HEK293 (cell line): ENCODE data around the gene UBB.

Experiments used
- ELK4 ChIP-seq: IDR thresholded peaks from 2 replicates; pipeline ENCODE4 v1.6.1; 2011; ENCODE audit warnings: mild to moderate bottlenecking, low read depth, low read length, borderline replicate concordance
- GLIS1 ChIP-seq: fragments of 450-650 bp; formaldehyde crosslinking; IDR thresholded peaks from 2 replicates; pipeline ENCODE4 v1.5.1; 2016; ENCODE audit warnings: missing biosample characterization, missing genetic modification characterization
- KLF9 ChIP-seq: fragments of 450-650 bp; formaldehyde crosslinking; IDR thresholded peaks from 2 replicates; pipeline ENCODE4 v1.5.1; 2016; ENCODE audit warnings: missing biosample characterization, missing genetic modification characterization, low read depth
- PATZ1 ChIP-seq: fragments of 450-650 bp; formaldehyde crosslinking; IDR thresholded peaks from 2 replicates; pipeline ENCODE4 v1.5.1; 2016; ENCODE audit warnings: missing biosample characterization, missing genetic modification characterization
- PBX3 ChIP-seq: sonication (generic); formaldehyde crosslinking; IDR thresholded peaks from 2 replicates; pipeline ENCODE4 v1.8.1; 2022; ENCODE audit warnings: mild to moderate bottlenecking, moderate library complexity, missing genetic modification reagents
- PRDM10 ChIP-seq: fragments of 450-650 bp; formaldehyde crosslinking; IDR thresholded peaks from 2 replicates; pipeline ENCODE4 v1.5.1; 2016; ENCODE audit warnings: missing biosample characterization, missing genetic modification characterization
- ZBTB17 ChIP-seq: fragments of 450-650 bp; formaldehyde crosslinking; IDR thresholded peaks from 2 replicates; pipeline ENCODE4 v1.5.1; 2016; ENCODE audit warnings: missing biosample characterization, missing genetic modification characterization
- ZNF112 ChIP-seq: fragments of 450-650 bp; formaldehyde crosslinking; IDR thresholded peaks from 2 replicates; pipeline ENCODE4 v1.5.0; 2017; ENCODE audit warnings: missing biosample characterization, missing genetic modification characterization
- ZNF140 ChIP-seq: fragments of 450-650 bp; formaldehyde crosslinking; IDR thresholded peaks from 2 replicates; pipeline ENCODE4 v1.5.1; 2016; ENCODE audit warnings: missing biosample characterization, missing genetic modification characterization
- ZNF146 ChIP-seq: fragments of 450-650 bp; formaldehyde crosslinking; IDR thresholded peaks from 2 replicates; pipeline ENCODE4 v1.5.1; 2016; ENCODE audit warnings: missing biosample characterization, missing genetic modification characterization
- ZNF169 ChIP-seq: fragments of 450-650 bp; formaldehyde crosslinking; IDR thresholded peaks from 2 replicates; pipeline ENCODE4 v1.5.1; 2016; ENCODE audit warnings: missing biosample characterization, missing genetic modification characterization
- ZNF274 ChIP-seq, 2 experiments: fragments of 200-500 bp in 1 of 2; fragments of 450-650 bp in 1 of 2; sonication (Bioruptor generic) in 1 of 2; formaldehyde crosslinking in 1 of 2; IDR thresholded peaks; 2 replicates each; pipeline versions ENCODE4 v1.5.1 to v1.6.1; 2014 to 2016; ENCODE audit warnings: borderline replicate concordance in 1 of 2, inconsistent platforms in 1 of 2, low read length in 1 of 2, missing biosample characterization in 1 of 2, missing genetic modification characterization in 1 of 2
- ZNF341 ChIP-seq: fragments of 450-650 bp; formaldehyde crosslinking; IDR thresholded peaks from 2 replicates; pipeline ENCODE4; 2016; ENCODE audit warnings: low read depth, missing biosample characterization, missing genetic modification characterization
- ZNF391 ChIP-seq: fragments of 450-650 bp; formaldehyde crosslinking; IDR thresholded peaks from 2 replicates; pipeline ENCODE4 v1.5.1; 2016; ENCODE audit warnings: low read depth, missing biosample characterization, missing genetic modification characterization, borderline replicate concordance
- ZNF416 ChIP-seq: fragments of 450-650 bp; formaldehyde crosslinking; IDR thresholded peaks from 2 replicates; pipeline ENCODE4 v1.5.1; 2016; ENCODE audit warnings: missing biosample characterization, missing genetic modification characterization
- ZNF600 ChIP-seq: fragments of 450-650 bp; formaldehyde crosslinking; IDR thresholded peaks from 2 replicates; pipeline ENCODE4 v1.5.1; 2016; ENCODE audit warnings: missing biosample characterization, missing genetic modification characterization
- ZNF629 ChIP-seq: fragments of 450-650 bp; formaldehyde crosslinking; IDR thresholded peaks from 2 replicates; pipeline ENCODE4 v1.5.1; 2017; ENCODE audit warnings: missing biosample characterization, missing genetic modification characterization
- ZNF768 ChIP-seq: fragments of 450-650 bp; formaldehyde crosslinking; IDR thresholded peaks from 2 replicates; pipeline ENCODE4 v1.5.1; 2018; ENCODE audit warnings: missing biosample characterization, mild to moderate bottlenecking, missing genetic modification characterization
- TF ChIP-seq, protein P1 (sequence below): fragments of 450-650 bp; formaldehyde crosslinking; IDR thresholded peaks from 2 replicates; pipeline ENCODE4; 2016; ENCODE audit warnings: missing biosample characterization, missing genetic modification characterization
- TF ChIP-seq, protein P2 (sequence below): fragments of 450-650 bp; formaldehyde crosslinking; IDR thresholded peaks from 2 replicates; pipeline ENCODE4 v1.5.1; 2017; ENCODE audit warnings: missing biosample characterization, missing genetic modification characterization
- TF ChIP-seq, protein P3 (sequence below): fragments of 450-650 bp; formaldehyde crosslinking; IDR thresholded peaks from 2 replicates; pipeline ENCODE4 v1.5.1; 2016; ENCODE audit warnings: missing biosample characterization, missing genetic modification characterization, borderline replicate concordance
- TF ChIP-seq, protein P4 (sequence below): fragments of 450-650 bp; IDR thresholded peaks from 2 replicates; pipeline ENCODE4 v1.5.1; 2018; ENCODE audit warnings: missing biosample characterization, mild to moderate bottlenecking, missing genetic modification characterization

UBB gene

GRCh38 chr17:16419074-16419928 lies 38.4 kb downstream of the UBB start (continued):
- TF ChIP-seq, protein P1, sequence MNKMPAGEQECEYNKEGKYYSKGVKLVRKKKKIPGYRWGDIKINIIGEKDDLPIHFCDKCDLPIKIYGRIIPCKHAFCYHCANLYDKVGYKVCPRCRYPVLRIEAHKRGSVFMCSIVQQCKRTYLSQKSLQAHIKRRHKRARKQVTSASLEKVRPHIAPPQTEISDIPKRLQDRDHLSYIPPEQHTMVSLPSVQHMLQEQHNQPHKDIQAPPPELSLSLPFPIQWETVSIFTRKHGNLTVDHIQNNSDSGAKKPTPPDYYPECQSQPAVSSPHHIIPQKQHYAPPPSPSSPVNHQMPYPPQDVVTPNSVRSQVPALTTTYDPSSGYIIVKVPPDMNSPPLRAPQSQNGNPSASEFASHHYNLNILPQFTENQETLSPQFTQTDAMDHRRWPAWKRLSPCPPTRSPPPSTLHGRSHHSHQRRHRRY (tag by site-specific recombination), result no peak
- TF ChIP-seq, protein P2, sequence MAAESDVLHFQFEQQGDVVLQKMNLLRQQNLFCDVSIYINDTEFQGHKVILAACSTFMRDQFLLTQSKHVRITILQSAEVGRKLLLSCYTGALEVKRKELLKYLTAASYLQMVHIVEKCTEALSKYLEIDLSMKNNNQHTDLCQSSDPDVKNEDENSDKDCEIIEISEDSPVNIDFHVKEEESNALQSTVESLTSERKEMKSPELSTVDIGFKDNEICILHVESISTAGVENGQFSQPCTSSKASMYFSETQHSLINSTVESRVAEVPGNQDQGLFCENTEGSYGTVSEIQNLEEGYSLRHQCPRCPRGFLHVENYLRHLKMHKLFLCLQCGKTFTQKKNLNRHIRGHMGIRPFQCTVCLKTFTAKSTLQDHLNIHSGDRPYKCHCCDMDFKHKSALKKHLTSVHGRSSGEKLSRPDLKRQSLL (tag by site-specific recombination), result no peak
- TF ChIP-seq ZBTB17 (tag by site-specific recombination) (peak; percentile 48; the same call in 1 of the 2 replicates), ZNF274 (IDR thresholded peaks at IDR 0.05; ENCODE audit: low read length) (no peak), ZNF274 (tag by site-specific recombination; IDR thresholded peaks at IDR 0.05; ENCODE audit: borderline replicate concordance) (no peak), ZNF112 (tag by site-specific recombination) (no peak), ZNF416 (tag by site-specific recombination) (no peak), ZNF341 (tag by site-specific recombination) (peak; percentile 63), KLF9 (tag by site-specific recombination) (no peak), GLIS1 (peak; percentile 69), ZNF391 (tag by site-specific recombination) (no peak), PATZ1 (tag by site-specific recombination) (0 out of 2 replicates have a peak, but pooled peaks have one; percentile 24), PBX3 (CRISPR knock-in tag) (no peak), ZNF146 (tag by site-specific recombination) (no peak), ZNF140 (tag by site-specific recombination) (no peak), ZNF629 (tag by site-specific recombination) (0 out of 2 replicates have a peak, but pooled peaks have one; percentile 16), PRDM10 (tag by site-specific recombination) (peak; percentile 75), ZNF768 (0 out of 2 replicates have a peak, but pooled peaks have one; percentile 27), ZNF169 (tag by site-specific recombination) (no peak), ZNF600 (tag by site-specific recombination) (0 out of 2 replicates have a peak, but pooled peaks have one; percentile 44), ELK4 (no peak)
- TF ChIP-seq, protein P3, sequence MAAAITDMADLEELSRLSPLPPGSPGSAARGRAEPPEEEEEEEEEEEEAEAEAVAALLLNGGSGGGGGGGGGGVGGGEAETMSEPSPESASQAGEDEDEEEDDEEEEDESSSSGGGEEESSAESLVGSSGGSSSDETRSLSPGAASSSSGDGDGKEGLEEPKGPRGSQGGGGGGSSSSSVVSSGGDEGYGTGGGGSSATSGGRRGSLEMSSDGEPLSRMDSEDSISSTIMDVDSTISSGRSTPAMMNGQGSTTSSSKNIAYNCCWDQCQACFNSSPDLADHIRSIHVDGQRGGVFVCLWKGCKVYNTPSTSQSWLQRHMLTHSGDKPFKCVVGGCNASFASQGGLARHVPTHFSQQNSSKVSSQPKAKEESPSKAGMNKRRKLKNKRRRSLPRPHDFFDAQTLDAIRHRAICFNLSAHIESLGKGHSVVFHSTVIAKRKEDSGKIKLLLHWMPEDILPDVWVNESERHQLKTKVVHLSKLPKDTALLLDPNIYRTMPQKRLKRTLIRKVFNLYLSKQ (tag by site-specific recombination), result no peak
- TF ChIP-seq, protein P4, sequence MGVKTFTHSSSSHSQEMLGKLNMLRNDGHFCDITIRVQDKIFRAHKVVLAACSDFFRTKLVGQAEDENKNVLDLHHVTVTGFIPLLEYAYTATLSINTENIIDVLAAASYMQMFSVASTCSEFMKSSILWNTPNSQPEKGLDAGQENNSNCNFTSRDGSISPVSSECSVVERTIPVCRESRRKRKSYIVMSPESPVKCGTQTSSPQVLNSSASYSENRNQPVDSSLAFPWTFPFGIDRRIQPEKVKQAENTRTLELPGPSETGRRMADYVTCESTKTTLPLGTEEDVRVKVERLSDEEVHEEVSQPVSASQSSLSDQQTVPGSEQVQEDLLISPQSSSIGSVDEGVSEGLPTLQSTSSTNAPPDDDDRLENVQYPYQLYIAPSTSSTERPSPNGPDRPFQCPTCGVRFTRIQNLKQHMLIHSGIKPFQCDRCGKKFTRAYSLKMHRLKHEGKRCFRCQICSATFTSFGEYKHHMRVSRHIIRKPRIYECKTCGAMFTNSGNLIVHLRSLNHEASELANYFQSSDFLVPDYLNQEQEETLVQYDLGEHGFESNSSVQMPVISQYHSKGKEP (tag by site-specific recombination), result peak; percentile 61
